SHP77 treated with DMSO at 0.1 percent for 48 hours (cell line): ENCODE measurements around the gene GADL1.

ENCODE experiments used
- DNase-seq: peaks from one replicate; lab custom pipeline; 2025; lab: John Stamatoyannopoulos, UW

GADL1 gene

GRCh38 chr3:30754426-30754825 is 140.0 kb downstream of the GADL1 start:
- no peak for DNase-seq

GRCh38 chr3:30753766-30754165 is 140.7 kb downstream of the GADL1 start:
- no peak for DNase-seq

- no peak for DNase-seq
These were observed 141.5 kb downstream of the GADL1 start for GRCh38 chr3:30752970-30753369.

- DNase-seq, result no peak
These were observed 142.0 kb downstream of the GADL1 start for GRCh38 chr3:30752491-30752890.

GRCh38 chr3:30751610-30752299 is 142.7 kb downstream of the GADL1 start:
- no peak for DNase-seq

GRCh38 chr3:30750967-30751366 is 143.5 kb downstream of the GADL1 start:
- no peak for DNase-seq

- DNase-seq, result no peak
These were observed 145.2 kb downstream of the GADL1 start for GRCh38 chr3:30749230-30749629.

GRCh38 chr3:30747771-30748281 is 146.6 kb downstream of the GADL1 start:
- DNase-seq, result no peak

GRCh38 chr3:30743641-30744317 is 150.7 kb downstream of the GADL1 start:
- no peak for DNase-seq

GRCh38 chr3:30742796-30743619 is 151.5 kb downstream of the GADL1 start:
- no peak for DNase-seq

GRCh38 chr3:30741889-30742288 is 152.6 kb downstream of the GADL1 start:
- no peak for DNase-seq

GRCh38 chr3:30738605-30739004 is 155.9 kb downstream of the GADL1 start:
- no peak for DNase-seq

GRCh38 chr3:30737743-30738499 is 156.5 kb downstream of the GADL1 start:
- DNase-seq, result no peak

- DNase-seq, result no peak
These were observed 160.8 kb downstream of the GADL1 start for GRCh38 chr3:30733696-30734095.

- DNase-seq, result no peak
These were observed 161.3 kb downstream of the GADL1 start for GRCh38 chr3:30733209-30733608.

- no peak for DNase-seq
These were observed 163.5 kb downstream of the GADL1 start for GRCh38 chr3:30730967-30731366.

- DNase-seq, result no peak
These were observed 164.5 kb downstream of the GADL1 start for GRCh38 chr3:30729936-30730335.

- DNase-seq, result no peak
These were observed 164.9 kb downstream of the GADL1 start for GRCh38 chr3:30729512-30729911.

- no peak for DNase-seq
These were observed 166.3 kb downstream of the GADL1 start for GRCh38 chr3:30728143-30728542.

GRCh38 chr3:30724863-30725262 is 169.6 kb downstream of the GADL1 start:
- no peak for DNase-seq

- no peak for DNase-seq
These were observed 171.2 kb downstream of the GADL1 start for GRCh38 chr3:30723211-30723610.

GRCh38 chr3:30721314-30721634 is 173.2 kb downstream of the GADL1 start:
- no peak for DNase-seq
